Diencephalon (tissue), 1 donor: Measurements from ENCODE around the gene OPCML. TPM values are rescaled to one million over a fixed set of nuclear protein-coding genes. Genes with fewer than 3 reads are reported as not detected.

ENCODE experiments used
- small RNA-seq: library from RNA; depleted of rRNA; stranded (forward); fragments of <200 nt; gene quantifications from one replicate; pipeline ENCODE3, GENCODE V24; 2014
- total RNA-seq: library from RNA; depleted of rRNA; stranded (reverse); fragments of >200 nt; gene quantifications from one replicate; pipeline ENCODE4 v1.2.3, GENCODE V29; 2014

The OPCML gene
- total RNA-seq, result 72.9 TPM

GRCh38 chr11:133531971-133532651, at the start of gene OPCML:
Gene OPCML (minus strand): TSS chr11:133532501.

Small RNA genes lying within 50 kb of the gene (small RNA-seq; reads per million reads assigned to genes)
- not detected for gene RF00026
